Endothelial cell (in vitro differentiated cells): ENCODE data around the gene NFATC1. TPM values are rescaled to one million over a fixed set of nuclear protein-coding genes. Genes with fewer than 3 reads are reported as not detected.

Source experiments
- DNase-seq: peaks from one replicate; pipeline ENCODE4 v3.0.0; 2021; ENCODE audit warnings: low spot score
- H3K27ac Mint-ChIP-seq: one replicate; pipeline ENCODE4 v1.8.0; 2021; ENCODE audit warnings: mixed read lengths, inconsistent platforms; ENCODE audit not compliant: unreplicated experiment
- H3K27me3 Mint-ChIP-seq: one replicate; pipeline ENCODE4 v1.8.0; 2021; ENCODE audit warnings: mild to moderate bottlenecking, moderate library complexity, mixed read lengths, inconsistent platforms; ENCODE audit not compliant: unreplicated experiment
- H3K36me3 Mint-ChIP-seq: one replicate; pipeline ENCODE4 v1.8.0; 2021; ENCODE audit warnings: mild to moderate bottlenecking, low read depth, mixed read lengths, inconsistent platforms; ENCODE audit not compliant: unreplicated experiment
- H3K4me1 Mint-ChIP-seq: one replicate; pipeline ENCODE4 v1.8.0; 2021; ENCODE audit warnings: mild to moderate bottlenecking, mixed read lengths, inconsistent platforms; ENCODE audit not compliant: unreplicated experiment
- H3K4me3 Mint-ChIP-seq: one replicate; pipeline ENCODE4 v1.8.0; 2021; ENCODE audit warnings: mild to moderate bottlenecking, mixed read lengths, inconsistent platforms; ENCODE audit not compliant: unreplicated experiment
- H3K9me3 Mint-ChIP-seq: one replicate; pipeline ENCODE4 v1.8.0; 2021; ENCODE audit warnings: mixed read lengths, inconsistent platforms; ENCODE audit not compliant: unreplicated experiment
- CTCF ChIP-seq: fragments of 200-600 bp; sonication (generic); IDR thresholded peaks from one replicate; pipeline ENCODE4 v1.5.0; 2021; ENCODE audit warnings: antibody characterized with exemption; ENCODE audit not compliant: unreplicated experiment
- total RNA-seq: library from RNA; stranded (reverse); fragmentation: NEBNext Ultra II Directional; extraction: Animal tissue kit (Norgen Biotek cat#: 25700); gene quantifications from one replicate; pipeline ENCODE4 v1.2.1, GENCODE V29; 2021; ENCODE audit not compliant: unreplicated experiment

NFATC1 gene
- total RNA-seq, 1 donor from 2014 or later, result 40.6 TPM

GRCh38 chr18:79563949-79564348, 168.2 kb downstream of the NFATC1 start:
- no peaks in the 10 kb centered on the region for H3K36me3 Mint-ChIP-seq
- no peak for DNase-seq
- no peak for TF ChIP-seq CTCF
- peaks cover 17% of the 10 kb centered on the region for H3K4me1 Mint-ChIP-seq
- no peaks in the 10 kb centered on the region for H3K9me3 Mint-ChIP-seq
- H3K4me3 Mint-ChIP-seq, result no peak overlapping the region
- H3K27me3 Mint-ChIP-seq, result peaks cover 6% of the 10 kb centered on the region
- no peak overlapping the region for H3K27ac Mint-ChIP-seq

GRCh38 chr18:79564441-79564840, 168.7 kb downstream of the NFATC1 start:
- H3K36me3 Mint-ChIP-seq, result no peaks in the 10 kb centered on the region
- H3K27ac Mint-ChIP-seq, result no peak overlapping the region
- DNase-seq, result no peak
- peaks cover 6% of the 10 kb centered on the region for H3K27me3 Mint-ChIP-seq
- no peaks in the 10 kb centered on the region for H3K9me3 Mint-ChIP-seq
- peaks cover 17% of the 10 kb centered on the region for H3K4me1 Mint-ChIP-seq
- no peak overlapping the region for H3K4me3 Mint-ChIP-seq
- TF ChIP-seq CTCF, result no peak

- Mint-ChIP-seq H3K27ac (no peak overlapping the region), H3K27me3 (peaks cover 8% of the 10 kb centered on the region), H3K9me3 (no peaks in the 10 kb centered on the region), H3K4me1 (peaks cover 20% of the 10 kb centered on the region), H3K4me3 (no peak overlapping the region), H3K36me3 (peaks cover 2% of the 10 kb centered on the region)
- DNase-seq, result no peak
- TF ChIP-seq CTCF, result no peak
Observed at GRCh38 chr18:79566771-79567431, 171.2 kb downstream of the NFATC1 start.

GRCh38 chr18:79567481-79568147, 171.9 kb downstream of the NFATC1 start:
- no peak for TF ChIP-seq CTCF
- peaks cover 20% of the 10 kb centered on the region for H3K4me1 Mint-ChIP-seq
- H3K4me3 Mint-ChIP-seq, result no peak overlapping the region
- DNase-seq, result peak; percentile 49
- peaks cover 6% of the 10 kb centered on the region for H3K36me3 Mint-ChIP-seq
- H3K27ac Mint-ChIP-seq, result peak overlapping the region; percentile 93
- H3K9me3 Mint-ChIP-seq, result no peaks in the 10 kb centered on the region
- peaks cover 8% of the 10 kb centered on the region for H3K27me3 Mint-ChIP-seq

GRCh38 chr18:79568543-79569205, 172.9 kb downstream of the NFATC1 start:
- Mint-ChIP-seq H3K27me3 (peaks cover 8% of the 10 kb centered on the region), H3K4me1 (peaks cover 20% of the 10 kb centered on the region), H3K4me3 (no peak overlapping the region), H3K9me3 (no peaks in the 10 kb centered on the region), H3K36me3 (peaks cover 6% of the 10 kb centered on the region), H3K27ac (no peak overlapping the region)
- TF ChIP-seq CTCF, result no peak
- no peak for DNase-seq
